GM18502 (cell line): Measurements from ENCODE around the gene FAM170B.

Source experiments
- ATAC-seq: cut with Tn5 transposase; IDR thresholded peaks from one replicate; pipeline ENCODE4 v1.9.1; 2021; ENCODE audit warnings: mild to moderate bottlenecking; ENCODE audit not compliant: unreplicated experiment, poor library complexity

Gene FAM170B

GRCh38 chr10:49133706-49134248 lies at the start of gene FAM170B:
FAM170B (minus strand) TSS chr10:49134021; CDS start chr10:49133918, 103 bp downstream.
- ATAC-seq, result no peak

GRCh38 chr10:49182776-49183175 lies 49.0 kb upstream of the FAM170B start:
- no peak for ATAC-seq

- ATAC-seq, result no peak
These were observed 46.6 kb upstream of the FAM170B start for GRCh38 chr10:49180444-49180860.

GRCh38 chr10:49179699-49180443 lies 46.0 kb upstream of the FAM170B start:
- no peak for ATAC-seq

GRCh38 chr10:49178489-49179471 lies 45.0 kb upstream of the FAM170B start:
- ATAC-seq, result no peak

- peak; percentile 85 for ATAC-seq
These were observed 43.9 kb upstream of the FAM170B start for GRCh38 chr10:49177391-49178355.

GRCh38 chr10:49176310-49177268 lies 42.8 kb upstream of the FAM170B start:
- ATAC-seq, result peak; percentile 4

- ATAC-seq, result no peak
These were observed 41.9 kb upstream of the FAM170B start for GRCh38 chr10:49175587-49176309.

GRCh38 chr10:49174926-49175500 lies 41.2 kb upstream of the FAM170B start:
- no peak for ATAC-seq

- ATAC-seq, result no peak
These were observed 40.6 kb upstream of the FAM170B start for GRCh38 chr10:49174261-49174925.

- no peak for ATAC-seq
These were observed 40.0 kb upstream of the FAM170B start for GRCh38 chr10:49173853-49174252.

- no peak for ATAC-seq
These were observed 39.5 kb upstream of the FAM170B start for GRCh38 chr10:49173201-49173772.

- no peak for ATAC-seq
These were observed 38.9 kb upstream of the FAM170B start for GRCh38 chr10:49172777-49173132.

- ATAC-seq, result no peak
These were observed 38.4 kb upstream of the FAM170B start for GRCh38 chr10:49172061-49172776.

GRCh38 chr10:49171326-49172060 lies 37.7 kb upstream of the FAM170B start:
- ATAC-seq, result no peak
